Transverse colon (tissue), 4 donors: ENCODE results near the gene LRRC3. TPM values are rescaled to one million over a fixed set of nuclear protein-coding genes. Genes with fewer than 3 reads are reported as not detected.

Source experiments
- DNase-seq: peaks from one replicate; pipeline ENCODE4 v3.0.0-alpha.2; 2019
- H3K27ac ChIP-seq, 4 donors: fragments of 200-600 bp; sonication (generic); 2 replicates each; pipeline ENCODE4 v1.5.1; 2016 to 2018; ENCODE audit warnings: inconsistent platforms in 4 of 4
- H3K27me3 ChIP-seq: fragments of 200-600 bp; sonication (generic); 2 replicates; pipeline ENCODE4 v1.5.1; 2017; ENCODE audit warnings: inconsistent platforms
- H3K36me3 ChIP-seq, 4 donors: fragments of 200-600 bp; sonication (generic); 2 replicates each; pipeline ENCODE4 v1.5.1; 2017 to 2019; ENCODE audit warnings: inconsistent platforms in 4 of 4
- H3K4me1 ChIP-seq, 4 donors: fragments of 200-600 bp; sonication (generic); 2 replicates each; pipeline ENCODE4 v1.5.1; 2017 to 2020; ENCODE audit warnings: inconsistent platforms in 4 of 4
- H3K4me3 ChIP-seq, 4 donors: fragments of 200-600 bp; sonication (generic); 1 replicate in 1 of 4; 2 replicates in 3 of 4; pipeline versions ENCODE4 v1.5.1 to v1.6.1; 2017 to 2019; ENCODE audit warnings: inconsistent platforms in 4 of 4
- H3K9me3 ChIP-seq, 2 donors: fragments of 200-600 bp; sonication (generic); 2 replicates each; pipeline ENCODE4 v1.5.1; 2017 to 2019; ENCODE audit warnings: inconsistent platforms in 2 of 2
- CTCF ChIP-seq, 5 experiments: fragments of 200-600 bp in 3 of 5; fragments of 450-650 bp in 2 of 5; sonication (generic) in 3 of 5; IDR thresholded peaks; 1 replicate in 2 of 5; 2 replicates in 3 of 5; pipeline ENCODE4 v1.5.1; 2016 to 2017; ENCODE audit warnings: antibody characterized with exemption in 5 of 5, inconsistent platforms in 3 of 5, mild to moderate bottlenecking in 2 of 5, moderate library complexity in 1 of 5
- EP300 ChIP-seq: sonication (generic); formaldehyde crosslinking; IDR thresholded peaks from one replicate; pipeline ENCODE4 v1.6.1; 2017; ENCODE audit warnings: antibody characterized with exemption, low read depth
- POLR2A ChIP-seq: fragments of 450-650 bp; IDR thresholded peaks from one replicate; pipeline ENCODE4 v1.6.1; 2016; ENCODE audit warnings: antibody characterized with exemption, mild to moderate bottlenecking, moderate library complexity
- POLR2AphosphoS5 ChIP-seq, 3 donors: sonication (generic); formaldehyde crosslinking; IDR thresholded peaks; one replicate each; pipeline ENCODE4 v1.6.1; 2016; ENCODE audit warnings: antibody characterized with exemption in 3 of 3
- WGBS, 2 donors: methylation state at CpG; one replicate each; pipeline ENCODE4 v1.1.5; 2018; ENCODE audit warnings: low coverage in 1 of 2; 5-methylcytosine and 5-hydroxymethylcytosine counted together
- in situ Hi-C, 4 donors: fragments of 200-750 bp; cut with MboI; loops; one replicate each; pipeline versions ENCODE4 v1.15.0 to v1.15.1; 2017; ENCODE audit warnings: low sequenced_read_pairs in 3 of 4, low pct_ligation_motif_present in 1 of 4, low pct_unique_long_range_greater_than_20kb in 1 of 4
- intact Hi-C: fragments of 100-400 bp; cut with DNase I; formaldehyde crosslinking; loops from one replicate; pipeline ENCODE4 v1.15.1; 2023; ENCODE audit warnings: low total_unique reads
- total RNA-seq, 4 donors: library from RNA; depleted of rRNA; stranded (reverse); fragments of >200 nt; gene quantifications; one replicate each; pipeline ENCODE4 v1.1.0, GENCODE V29; 2016

LRRC3 gene
- total RNA-seq, 4 donors from 2014 or later: 4.4 to 6.7 (median 5.1) TPM

- DNase-seq: no peak
- peaks cover 19% of the 10 kb centered on the region for H3K27me3 ChIP-seq
- H3K4me3 ChIP-seq: no peak overlapping the region
- H3K4me1 ChIP-seq: peaks cover 0 to 6% (median 3%) of the 10 kb centered on the region in 4 donors
- no peak overlapping the region for H3K27ac ChIP-seq
- TF ChIP-seq CTCF (IDR thresholded peaks at IDR 0.05) (no peak), POLR2A (no peak), POLR2AphosphoS5 (IDR thresholded peaks at IDR 0.05) (no peak), EP300 (no peak)
- no peaks in the 10 kb centered on the region for H3K9me3 ChIP-seq
- intact Hi-C loops: no loop called here
- in situ Hi-C loops: loop anchor here in 3 of 4 donors (5.0 to 25.0 kb wide), 3 partner anchors 282 to 289 kb away; no protein-coding TSS in a partner anchor
- WGBS, 2 donors: 57% methylated on average over 16 of the region's 16 CpGs; no CpG with 5 or more reads in 1 of the 2 donors
- no peaks in the 10 kb centered on the region for H3K36me3 ChIP-seq
Observed at GRCh38 chr21:44505673-44506278, 50.5 kb downstream of the LRRC3 start.

- no peak for DNase-seq
- H3K27me3 ChIP-seq: peaks cover 19% of the 10 kb centered on the region
- intact Hi-C loops (no loop called here), in situ Hi-C loops (loop anchor here in 3 of 4 donors (5.0 to 25.0 kb wide), 3 partner anchors 281 to 288 kb away; no protein-coding TSS in a partner anchor)
- peaks cover 0 to 6% (median 3%) of the 10 kb centered on the region in 4 donors for H3K4me1 ChIP-seq
- no peaks in the 10 kb centered on the region for H3K36me3 ChIP-seq
- TF ChIP-seq EP300 (no peak), POLR2AphosphoS5 (IDR thresholded peaks at IDR 0.05) (no peak), POLR2A (no peak), CTCF (IDR thresholded peaks at IDR 0.05) (no peak)
- no peaks in the 10 kb centered on the region for H3K9me3 ChIP-seq
- no peak overlapping the region for H3K4me3 ChIP-seq
- WGBS, 2 donors: 20 to 78% methylated on average over 1 to 36 of the region's 44 CpGs
- no peak overlapping the region for H3K27ac ChIP-seq
Observed at GRCh38 chr21:44506279-44507255, 51.3 kb downstream of the LRRC3 start.

GRCh38 chr21:44507673-44508425 lies 52.5 kb downstream of the LRRC3 start:
- no peaks in the 10 kb centered on the region for H3K9me3 ChIP-seq
- H3K4me1 ChIP-seq: peaks cover 0 to 6% (median 3%) of the 10 kb centered on the region in 4 donors
- WGBS, 2 donors: 86 to 95% methylated on average over 4 to 26 of the region's 26 CpGs
- in situ Hi-C loops: loop anchor here in 3 of 4 donors (5.0 to 25.0 kb wide), 3 partner anchors 279 to 287 kb away; no protein-coding TSS in a partner anchor
- intact Hi-C loops: no loop called here
- H3K4me3 ChIP-seq: no peak overlapping the region
- H3K36me3 ChIP-seq: no peaks in the 10 kb centered on the region
- no peak overlapping the region for H3K27ac ChIP-seq
- DNase-seq: no peak
- peaks cover 19% of the 10 kb centered on the region for H3K27me3 ChIP-seq
- no peak for TF ChIP-seq CTCF (IDR thresholded peaks at IDR 0.05)
- no peak for TF ChIP-seq POLR2A
- TF ChIP-seq POLR2AphosphoS5 (IDR thresholded peaks at IDR 0.05): no peak
- TF ChIP-seq EP300: no peak

GRCh38 chr21:44508426-44508710 lies 53.1 kb downstream of the LRRC3 start:
- Histone ChIP-seq H3K4me3 (no peak overlapping the region), H3K27me3 (peaks cover 19% of the 10 kb centered on the region), H3K4me1 (peaks cover 0 to 6% (median 3%) of the 10 kb centered on the region in 4 donors), H3K36me3 (no peaks in the 10 kb centered on the region), H3K9me3 (no peaks in the 10 kb centered on the region), H3K27ac (no peak overlapping the region)
- WGBS, 2 donors: 75% methylated on average over 9 of the region's 9 CpGs; no CpG with 5 or more reads in 1 of the 2 donors
- DNase-seq: no peak
- in situ Hi-C loops: loop anchor here in 3 of 4 donors (5.0 to 25.0 kb wide), 3 partner anchors 279 to 286 kb away; no protein-coding TSS in a partner anchor
- no peak for TF ChIP-seq EP300
- TF ChIP-seq POLR2A: no peak
- TF ChIP-seq POLR2AphosphoS5 (IDR thresholded peaks at IDR 0.05): no peak
- no peak for TF ChIP-seq CTCF (IDR thresholded peaks at IDR 0.05)
- intact Hi-C loops: no loop called here
